ENCODE measurements around the gene PRR9. TPM values are rescaled to one million over a fixed set of nuclear protein-coding genes. Genes with fewer than 3 reads are reported as not detected.

Gene PRR9
- total RNA-seq, 1 experiment from 2014 or later = not detected

DNA sequence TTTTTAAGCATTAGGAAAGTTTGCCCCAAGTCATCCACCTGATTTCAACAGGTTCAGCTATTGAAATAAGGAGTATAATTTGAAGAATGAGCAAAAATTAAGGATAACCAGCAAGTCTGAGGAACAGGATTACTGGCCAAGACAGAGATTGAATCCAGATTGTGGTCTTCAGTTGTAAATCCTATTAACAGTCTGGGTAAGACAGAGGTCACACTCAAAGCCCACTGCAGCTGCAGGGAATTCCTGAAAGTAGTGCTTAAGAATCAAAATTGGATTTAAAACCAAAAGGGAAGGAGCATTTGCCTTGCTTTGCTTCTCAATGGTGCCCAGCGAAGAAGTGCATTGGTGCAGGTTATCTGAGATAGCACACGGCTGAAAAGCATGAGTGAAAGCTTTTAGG, 35.7 kb downstream of the PRR9 start:
- Mint-ChIP-seq H3K27ac (no peak overlapping the region), H3K36me3 (no peaks in the 10 kb centered on the region), H3K4me3 (no peak overlapping the region), H3K4me1 (no peaks in the 10 kb centered on the region), H3K9me3 (no peaks in the 10 kb centered on the region), H3K27me3 (ENCODE audit: low read depth) (peaks cover 24% of the 10 kb centered on the region)
- ATAC-seq (no peak), DNase-seq (ENCODE audit: low spot score) (no peak)
- CTCF ChIA-PET = no interaction called here
- POLR2A ChIA-PET = no interaction called here
- TF ChIP-seq JUN (CRISPR knock-in tag; IDR thresholded peaks at IDR 0.05) (no peak), GRHL2 (CRISPR knock-in tag; IDR thresholded peaks at IDR 0.05; ENCODE audit: insufficient replicate concordance, severe bottlenecking) (no peak), USF2 (CRISPR knock-in tag; IDR thresholded peaks at IDR 0.05) (no peak), E2F1 (CRISPR knock-in tag; IDR thresholded peaks at IDR 0.05) (no peak), SP1 (CRISPR knock-in tag; conservative IDR thresholded peaks at IDR 0.05) (no peak), CREM (CRISPR knock-in tag; IDR thresholded peaks at IDR 0.05) (no peak), ZBTB21 (CRISPR knock-in tag; IDR thresholded peaks at IDR 0.05; ENCODE audit: borderline replicate concordance) (no peak), MLX (CRISPR knock-in tag; IDR thresholded peaks at IDR 0.05) (no peak), NR3C1 (CRISPR knock-in tag; conservative IDR thresholded peaks at IDR 0.05; ENCODE audit: low read depth) (no peak)
- TF ChIP-seq, protein P1, sequence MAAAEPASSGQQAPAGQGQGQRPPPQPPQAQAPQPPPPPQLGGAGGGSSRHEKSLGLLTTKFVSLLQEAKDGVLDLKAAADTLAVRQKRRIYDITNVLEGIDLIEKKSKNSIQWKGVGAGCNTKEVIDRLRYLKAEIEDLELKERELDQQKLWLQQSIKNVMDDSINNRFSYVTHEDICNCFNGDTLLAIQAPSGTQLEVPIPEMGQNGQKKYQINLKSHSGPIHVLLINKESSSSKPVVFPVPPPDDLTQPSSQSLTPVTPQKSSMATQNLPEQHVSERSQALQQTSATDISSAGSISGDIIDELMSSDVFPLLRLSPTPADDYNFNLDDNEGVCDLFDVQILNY (CRISPR knock-in tag; IDR thresholded peaks at IDR 0.05) = no peak

DNA sequence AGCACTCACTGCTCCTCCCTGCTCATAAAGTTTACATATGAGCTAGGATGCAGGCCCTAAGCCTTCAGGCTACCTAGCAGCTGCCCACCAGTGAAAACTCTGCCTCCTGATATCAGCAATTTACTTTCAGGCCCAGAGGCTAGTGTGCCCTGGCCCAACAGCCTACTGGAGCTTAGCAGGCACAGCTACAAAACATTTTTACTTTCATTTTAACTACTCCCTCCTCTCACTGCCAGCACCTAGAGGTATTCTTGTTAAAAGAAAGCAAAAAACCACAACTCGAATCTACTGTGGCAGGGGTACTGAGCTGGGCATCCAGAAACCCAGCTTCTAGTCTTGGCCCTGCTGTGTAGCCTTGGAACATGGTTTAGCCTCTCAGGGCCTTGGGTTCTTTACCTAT, 36.3 kb downstream of the PRR9 start:
- no peak overlapping the region for H3K27ac Mint-ChIP-seq
- no peaks in the 10 kb centered on the region for H3K9me3 Mint-ChIP-seq
- TF ChIP-seq ERG (CRISPR knock-in tag; IDR thresholded peaks at IDR 0.05) = no peak
- TF ChIP-seq E2F1 (CRISPR knock-in tag; IDR thresholded peaks at IDR 0.05) = no peak
- no peak for TF ChIP-seq OVOL2 (CRISPR knock-in tag; IDR thresholded peaks at IDR 0.05; ENCODE audit: borderline replicate concordance)
- no peak for TF ChIP-seq SMAD3 (CRISPR knock-in tag; IDR thresholded peaks at IDR 0.05; ENCODE audit: borderline replicate concordance)
- no peak for TF ChIP-seq NFYB (CRISPR knock-in tag; conservative IDR thresholded peaks at IDR 0.05; ENCODE audit: low read depth)
- TF ChIP-seq ZNF425 (CRISPR knock-in tag; conservative IDR thresholded peaks at IDR 0.05) = no peak
- TF ChIP-seq MXD4 (CRISPR knock-in tag; IDR thresholded peaks at IDR 0.05; ENCODE audit: borderline replicate concordance) = no peak
- no peak for TF ChIP-seq GRHL2 (CRISPR knock-in tag; IDR thresholded peaks at IDR 0.05; ENCODE audit: insufficient replicate concordance, severe bottlenecking)
- no peak overlapping the region for H3K4me3 Mint-ChIP-seq
- ChIA-PET CTCF (interaction anchor here (1.3 kb wide), 1 partner anchor 25 kb away, joined by 5 read pairs; no protein-coding TSS in a partner anchor), POLR2A (no interaction called here)
- no peaks in the 10 kb centered on the region for H3K4me1 Mint-ChIP-seq
- no peaks in the 10 kb centered on the region for H3K36me3 Mint-ChIP-seq
- DNase-seq (ENCODE audit: low spot score) = no peak
- no peak for ATAC-seq
- H3K27me3 Mint-ChIP-seq (ENCODE audit: low read depth) = peaks cover 27% of the 10 kb centered on the region

All from WTC11 (cell line).